ENCODE measurements around the gene L1CAM.
"Not testable (repeated sequence)": the region's sequence is repeated elsewhere in the genome, so short reads cannot be mapped to it uniquely, and the experiment has no call there.

L1CAM gene

DNA sequence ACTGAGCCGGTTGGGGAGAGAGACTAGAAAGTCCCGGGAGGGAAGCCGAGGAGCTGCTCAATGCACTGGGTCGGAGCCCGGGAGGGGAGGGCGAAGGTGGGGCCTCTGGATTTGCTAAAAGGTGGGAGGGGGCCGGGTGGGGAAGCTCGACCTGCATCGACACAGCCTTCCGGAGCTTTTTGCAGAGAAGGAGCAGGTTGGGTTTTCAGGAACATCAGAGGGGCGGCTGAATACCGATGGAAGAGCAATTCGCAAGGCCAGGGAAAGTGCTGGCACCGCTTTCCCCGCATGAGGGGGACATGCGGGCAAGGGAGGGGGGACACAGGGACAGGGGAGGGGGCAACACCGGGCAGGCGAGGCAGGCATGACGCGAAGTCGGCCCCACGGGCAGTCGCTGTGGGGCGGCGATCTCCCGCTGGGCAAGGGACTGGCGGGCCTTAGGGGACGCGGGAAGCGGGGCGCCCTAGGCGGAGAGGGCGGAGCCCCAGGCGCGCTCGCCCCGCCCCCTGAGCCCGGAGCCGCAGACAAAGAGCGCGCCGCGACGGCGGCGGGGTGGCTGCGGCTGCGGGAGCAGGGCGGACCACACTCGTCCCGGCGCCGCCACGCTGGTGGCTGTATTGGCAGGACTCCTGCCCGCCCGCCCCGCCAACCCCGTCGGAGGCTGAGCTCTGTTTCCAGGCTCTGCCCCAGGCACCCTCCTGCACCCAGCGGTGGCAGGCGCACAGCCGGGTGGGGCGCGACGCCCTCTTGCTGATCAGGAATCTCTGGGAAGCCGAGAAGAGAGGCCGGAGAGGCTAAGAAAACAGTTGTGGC is 67.2 kb downstream of the L1CAM start:
- TF ChIP-seq CTCF (conservative IDR thresholded peaks at IDR 0.05; ENCODE audit: control insufficient read depth, insufficient read depth, low read depth, low read length): no peak
- peak overlapping the region; percentile 3 for H3K4me3 ChIP-seq (ENCODE audit: control insufficient read depth, low read depth, low read length)
- DNase-seq (ENCODE audit: low read depth): no peak

GRCh38 chrX:153818064-153818463 is 67.9 kb downstream of the L1CAM start:
- DNase-seq (ENCODE audit: low read depth): not testable (repeated sequence)

DNA sequence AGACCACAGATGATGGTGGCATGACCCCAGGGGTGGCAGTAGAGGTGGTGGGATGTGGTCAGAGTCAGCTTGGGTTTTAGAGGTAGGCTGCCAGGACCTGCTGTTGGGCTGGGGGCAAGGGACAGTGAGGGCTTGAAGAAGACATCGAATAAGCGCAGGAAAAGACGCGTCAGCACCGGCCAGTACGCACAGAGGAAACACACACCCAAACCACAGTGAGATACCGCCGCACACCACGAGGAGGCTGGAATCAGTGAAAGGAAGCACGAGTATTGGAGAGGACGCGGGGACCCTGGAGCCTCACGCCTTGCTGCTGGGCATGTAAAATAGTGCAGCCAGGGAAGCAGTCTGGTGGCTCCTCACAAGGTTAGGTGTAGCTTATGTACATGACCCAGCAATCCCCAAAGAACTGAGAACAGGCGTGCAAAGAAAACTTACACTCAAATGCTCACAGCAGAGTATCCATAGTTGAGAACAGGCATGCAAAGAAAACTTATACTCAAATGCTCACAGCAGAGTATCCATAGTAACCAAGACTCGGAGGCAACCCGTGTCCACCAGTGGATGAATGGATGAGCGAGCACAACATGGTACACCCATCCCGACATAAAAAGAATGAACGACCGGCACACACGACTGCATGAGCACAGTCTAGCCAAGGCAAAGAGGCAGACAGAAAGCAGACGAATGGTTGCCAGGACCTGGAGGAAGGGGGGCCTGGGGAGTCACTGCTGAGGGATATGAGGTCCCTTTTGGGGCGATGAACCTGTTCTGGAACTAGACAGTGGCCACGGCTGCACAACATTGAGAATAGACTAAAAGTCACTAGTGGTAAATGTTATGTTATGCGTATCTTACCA is 68.9 kb downstream of the L1CAM start:
- TF ChIP-seq CTCF (conservative IDR thresholded peaks at IDR 0.05; ENCODE audit: control insufficient read depth, insufficient read depth, low read depth, low read length): no peak
- DNase-seq (ENCODE audit: low read depth): no peak
- H3K4me3 ChIP-seq (ENCODE audit: control insufficient read depth, low read depth, low read length): no peak overlapping the region

More at GRCh38 chrX:153818064-153818463, 67.9 kb downstream of the L1CAM start:
- H3K4me3 ChIP-seq (ENCODE audit: control insufficient read depth, low read depth, low read length): not testable (repeated sequence)

GRCh38 chrX:153814591-153815315 is 71.2 kb downstream of the L1CAM start:
- no peak for TF ChIP-seq CTCF (conservative IDR thresholded peaks at IDR 0.05; ENCODE audit: control insufficient read depth, insufficient read depth, low read depth, low read length)
- no peak overlapping the region for H3K4me3 ChIP-seq (ENCODE audit: control insufficient read depth, low read depth, low read length)
- DNase-seq (ENCODE audit: low read depth): no peak

- no peak for DNase-seq (ENCODE audit: low read depth)
- no peak overlapping the region for H3K4me3 ChIP-seq (ENCODE audit: control insufficient read depth, low read depth, low read length)
- TF ChIP-seq CTCF (conservative IDR thresholded peaks at IDR 0.05; ENCODE audit: control insufficient read depth, insufficient read depth, low read depth, low read length): no peak
These were observed 72.8 kb downstream of the L1CAM start for GRCh38 chrX:153813161-153813560.

- DNase-seq (ENCODE audit: low read depth): no peak
- no peak for TF ChIP-seq CTCF (conservative IDR thresholded peaks at IDR 0.05; ENCODE audit: control insufficient read depth, insufficient read depth, low read depth, low read length)
- no peak overlapping the region for H3K4me3 ChIP-seq (ENCODE audit: control insufficient read depth, low read depth, low read length)
These were observed 73.8 kb downstream of the L1CAM start for GRCh38 chrX:153812220-153812619.
